NCI-H524 treated with DMSO at 0.1 percent for 48 hours (cell line): ENCODE data around the gene RNF38.

Experiments
- DNase-seq: peaks from one replicate; lab custom pipeline; 2025; lab: John Stamatoyannopoulos, UW

Gene RNF38

DNA sequence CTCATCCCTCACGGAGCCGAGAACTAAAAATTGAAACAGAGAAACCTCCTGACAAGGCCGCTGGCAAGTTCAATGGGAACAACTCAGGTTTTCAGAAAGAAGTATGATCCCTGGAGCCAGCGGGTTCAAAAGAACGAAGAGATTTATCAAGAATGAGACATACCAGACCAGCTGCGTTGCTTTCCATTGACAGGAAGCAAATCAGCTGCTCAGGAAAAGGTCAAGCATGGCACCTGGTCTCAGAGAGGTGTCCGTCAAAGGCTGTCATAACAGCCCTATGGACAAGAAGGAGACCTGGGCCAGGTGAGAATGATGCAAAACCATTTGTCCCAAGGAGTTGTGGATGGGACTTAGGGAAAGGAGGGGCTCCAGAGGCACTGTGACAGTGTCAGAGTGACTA is 106.9 kb downstream of the RNF38 start:
- no peak for DNase-seq

DNA sequence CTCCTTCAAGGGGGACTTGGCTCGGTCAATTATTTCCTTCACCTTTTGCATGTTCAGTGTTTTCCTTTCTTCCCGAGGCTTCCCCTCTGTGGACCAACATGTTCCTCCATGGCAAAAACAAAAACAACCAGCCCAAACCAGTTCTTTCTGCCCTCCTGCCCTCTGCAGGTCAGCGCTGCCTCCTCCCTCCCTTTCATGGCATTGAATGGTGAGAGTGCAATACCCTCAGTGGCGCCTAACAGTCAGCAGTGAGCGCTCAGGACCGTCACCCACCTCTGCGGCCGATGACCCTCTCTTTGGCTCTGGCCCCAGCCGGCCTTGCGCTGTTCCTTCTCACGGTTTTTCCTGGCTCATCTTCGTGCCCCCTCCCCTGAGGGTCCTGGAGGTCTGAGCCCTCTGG is 107.4 kb downstream of the RNF38 start:
- no peak for DNase-seq

DNA sequence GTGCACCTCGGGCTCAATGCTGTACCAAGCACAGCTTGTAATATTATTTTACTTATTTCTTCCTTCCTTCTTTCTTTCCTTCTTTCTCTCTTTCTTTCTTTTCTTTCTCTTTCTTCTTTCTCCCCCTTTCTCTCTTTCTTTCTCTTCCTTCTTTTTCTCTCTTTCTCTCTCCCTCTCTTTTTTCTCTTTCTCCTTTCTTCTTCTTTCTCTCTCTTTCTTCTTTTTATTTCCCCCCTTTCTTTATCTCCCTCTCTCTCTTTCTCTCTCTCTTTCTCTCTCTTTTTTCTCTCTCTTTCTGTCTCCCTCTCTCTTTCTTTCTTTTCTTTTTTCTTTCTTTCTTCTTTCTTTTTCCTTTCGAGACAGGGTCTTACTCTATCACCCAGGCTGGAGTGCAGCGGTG is 109.1 kb downstream of the RNF38 start:
- DNase-seq = no peak

GRCh38 chr9:36289836-36290435 is 110.1 kb downstream of the RNF38 start:
- no peak for DNase-seq

- no peak for DNase-seq
These were observed 112.0 kb downstream of the RNF38 start for GRCh38 chr9:36288070-36288469.
